ENCODE results near the gene CDC7. TPM values are rescaled to one million over a fixed set of nuclear protein-coding genes. Genes with fewer than 3 reads are reported as not detected.
"Not testable (repeated sequence)": the region's sequence is repeated elsewhere in the genome, so short reads cannot be mapped to it uniquely, and the experiment has no call there.

Gene CDC7
- total and polyA plus RNA-seq, 2 donors (not counting 1 experiment from before 2014, with no cell fraction given) = 3.1 to 5.1 TPM

DNA sequence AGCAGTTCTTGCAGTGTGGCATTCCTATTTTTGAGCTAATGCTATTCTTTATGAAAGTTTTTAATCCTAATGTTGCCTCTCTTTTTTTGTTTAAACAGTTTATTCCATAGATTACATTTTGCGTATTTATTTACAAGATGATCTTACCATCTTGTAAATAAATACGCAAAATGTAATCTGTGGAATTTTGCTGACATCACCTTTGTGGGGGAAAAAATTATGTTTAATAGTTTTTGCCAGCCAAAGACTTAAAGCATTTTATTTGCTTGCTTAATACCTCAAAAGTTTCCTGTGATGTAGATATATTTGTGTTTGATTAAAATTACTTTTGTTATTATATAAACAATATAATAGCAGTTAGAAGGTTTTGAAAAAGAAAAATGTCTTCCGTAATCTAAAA is 15.3 kb downstream of the CDC7 start:
- Histone ChIP-seq H3K4me1 (ENCODE audit: control insufficient read depth, extremely low read depth, insufficient read depth, low read length) (no peaks in the 10 kb centered on the region), H4K20me1 (ENCODE audit: control insufficient read depth, extremely low read depth, insufficient read depth, low read length) (no peaks in the 10 kb centered on the region), H3K27me3 (ENCODE audit: control insufficient read depth, insufficient read depth, low read length) (no peaks in the 10 kb centered on the region), H3K4me3 (replicated peaks in 1 of 4; ENCODE audit: control extremely low read depth in 1 of 4, insufficient read depth in 1 of 4, low read depth in 3 of 4, low read length in 4 of 4) (no peak overlapping the region), H3K9ac (ENCODE audit: insufficient read depth, low read length) (no peak overlapping the region), H3K4me2 (ENCODE audit: extremely low read depth, insufficient read depth, low read length) (no peak overlapping the region), H3K27ac (ENCODE audit: insufficient read depth, low read length) (no peak overlapping the region), H2AFZ (ENCODE audit: low read length) (no peak overlapping the region), H3K79me2 (ENCODE audit: control insufficient read depth, insufficient read depth, low read length) (no peaks in the 10 kb centered on the region), H3K36me3 (ENCODE audit: control insufficient read depth, insufficient read depth, low read length) (no peaks in the 10 kb centered on the region), H3K9me3 (ENCODE audit: control insufficient read depth, insufficient read depth, low read depth, low read length) (no peaks in the 10 kb centered on the region)
- TF ChIP-seq, protein P1, sequence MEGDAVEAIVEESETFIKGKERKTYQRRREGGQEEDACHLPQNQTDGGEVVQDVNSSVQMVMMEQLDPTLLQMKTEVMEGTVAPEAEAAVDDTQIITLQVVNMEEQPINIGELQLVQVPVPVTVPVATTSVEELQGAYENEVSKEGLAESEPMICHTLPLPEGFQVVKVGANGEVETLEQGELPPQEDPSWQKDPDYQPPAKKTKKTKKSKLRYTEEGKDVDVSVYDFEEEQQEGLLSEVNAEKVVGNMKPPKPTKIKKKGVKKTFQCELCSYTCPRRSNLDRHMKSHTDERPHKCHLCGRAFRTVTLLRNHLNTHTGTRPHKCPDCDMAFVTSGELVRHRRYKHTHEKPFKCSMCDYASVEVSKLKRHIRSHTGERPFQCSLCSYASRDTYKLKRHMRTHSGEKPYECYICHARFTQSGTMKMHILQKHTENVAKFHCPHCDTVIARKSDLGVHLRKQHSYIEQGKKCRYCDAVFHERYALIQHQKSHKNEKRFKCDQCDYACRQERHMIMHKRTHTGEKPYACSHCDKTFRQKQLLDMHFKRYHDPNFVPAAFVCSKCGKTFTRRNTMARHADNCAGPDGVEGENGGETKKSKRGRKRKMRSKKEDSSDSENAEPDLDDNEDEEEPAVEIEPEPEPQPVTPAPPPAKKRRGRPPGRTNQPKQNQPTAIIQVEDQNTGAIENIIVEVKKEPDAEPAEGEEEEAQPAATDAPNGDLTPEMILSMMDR (conservative IDR thresholded peaks at IDR 0.05 in 1 of 2, IDR thresholded peaks at IDR 0.05 in 1 of 2; ENCODE audit: low read depth in 1 of 2, low read length in 2 of 2) = no peak
- no peak for TF ChIP-seq EZH2 (IDR thresholded peaks at IDR 0.05; ENCODE audit: low read length, missing control alignments)
- no peak for DNase-seq (ENCODE audit: low read depth in 2 of 2)

DNA sequence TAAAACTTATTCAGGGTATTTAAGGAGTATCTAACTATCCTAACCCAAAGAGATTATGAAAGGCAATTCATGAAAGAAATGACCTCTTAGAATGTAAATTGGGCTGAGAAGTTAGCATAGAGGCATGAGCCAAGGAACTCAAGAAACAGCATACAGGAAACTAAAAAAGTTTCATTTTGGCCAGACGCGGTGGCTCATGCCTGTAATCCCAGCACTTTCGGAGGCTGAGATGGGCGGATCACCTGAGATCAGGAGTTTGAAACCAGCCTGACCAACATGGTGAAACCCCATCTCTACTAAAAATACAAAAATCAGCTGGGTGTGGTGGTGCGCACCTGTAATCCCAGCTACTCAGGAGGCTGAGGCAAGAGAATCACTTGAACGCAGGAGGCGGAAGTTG is 16.0 kb downstream of the CDC7 start:
- H3K27me3 ChIP-seq (ENCODE audit: control insufficient read depth, insufficient read depth, low read length); H3K4me1 ChIP-seq (ENCODE audit: control insufficient read depth, extremely low read depth, insufficient read depth, low read length); H3K27ac ChIP-seq (ENCODE audit: insufficient read depth, low read length); DNase-seq (ENCODE audit: low read depth in 2 of 2); H2AFZ ChIP-seq (ENCODE audit: low read length); H4K20me1 ChIP-seq (ENCODE audit: control insufficient read depth, extremely low read depth, insufficient read depth, low read length); H3K9me3 ChIP-seq (ENCODE audit: control insufficient read depth, insufficient read depth, low read depth, low read length); H3K4me3 ChIP-seq (replicated peaks in 1 of 4; ENCODE audit: control extremely low read depth in 1 of 4, insufficient read depth in 1 of 4, low read depth in 3 of 4, low read length in 4 of 4); H3K4me2 ChIP-seq (ENCODE audit: extremely low read depth, insufficient read depth, low read length); H3K79me2 ChIP-seq (ENCODE audit: control insufficient read depth, insufficient read depth, low read length); H3K9ac ChIP-seq (ENCODE audit: insufficient read depth, low read length); H3K36me3 ChIP-seq (ENCODE audit: control insufficient read depth, insufficient read depth, low read length): not testable (repeated sequence)

DNA sequence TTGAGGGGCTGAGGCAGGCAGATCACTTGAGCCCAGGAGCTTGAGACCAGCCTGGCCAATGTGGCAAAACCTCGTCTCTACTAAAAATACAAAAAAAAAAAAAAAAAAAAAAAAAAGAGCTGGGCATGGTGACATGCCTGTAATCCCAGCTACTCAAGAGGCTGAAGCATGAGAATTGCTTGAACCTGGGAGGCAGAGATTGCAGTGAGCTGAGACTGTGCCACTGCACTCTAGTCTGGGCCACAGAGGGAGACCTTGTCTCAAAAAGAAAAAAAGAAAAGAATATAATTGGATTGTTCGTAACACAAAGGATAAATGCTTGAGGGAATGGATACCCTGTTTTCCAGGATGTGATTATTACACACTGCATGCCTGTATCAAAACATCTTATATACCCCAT is 18.5 kb downstream of the CDC7 start:
- H3K4me1 ChIP-seq (ENCODE audit: control insufficient read depth, extremely low read depth, insufficient read depth, low read length); H3K9ac ChIP-seq (ENCODE audit: insufficient read depth, low read length); H3K27me3 ChIP-seq (ENCODE audit: control insufficient read depth, insufficient read depth, low read length); H3K79me2 ChIP-seq (ENCODE audit: control insufficient read depth, insufficient read depth, low read length); H3K27ac ChIP-seq (ENCODE audit: insufficient read depth, low read length); H2AFZ ChIP-seq (ENCODE audit: low read length); H3K4me3 ChIP-seq (replicated peaks in 1 of 4; ENCODE audit: control extremely low read depth in 1 of 4, insufficient read depth in 1 of 4, low read depth in 3 of 4, low read length in 4 of 4); DNase-seq (ENCODE audit: low read depth in 2 of 2); H3K36me3 ChIP-seq (ENCODE audit: control insufficient read depth, insufficient read depth, low read length); H3K4me2 ChIP-seq (ENCODE audit: extremely low read depth, insufficient read depth, low read length); H3K9me3 ChIP-seq (ENCODE audit: control insufficient read depth, insufficient read depth, low read depth, low read length); H4K20me1 ChIP-seq (ENCODE audit: control insufficient read depth, extremely low read depth, insufficient read depth, low read length): not testable (repeated sequence)
- TF ChIP-seq, protein P1 (conservative IDR thresholded peaks at IDR 0.05 in 1 of 2, IDR thresholded peaks at IDR 0.05 in 1 of 2; ENCODE audit: low read depth in 1 of 2, low read length in 2 of 2) = peak in 1 of 2 donors; percentile 7
